Peyer's patch (tissue), 4 donors: ENCODE data around the gene FGF21.

ENCODE experiments used
- POLR2A ChIP-seq, 2 donors: fragments of 450-650 bp; IDR thresholded peaks; one replicate each; pipeline ENCODE4 v1.5.1; 2017; ENCODE audit warnings: antibody characterized with exemption in 2 of 2, mild to moderate bottlenecking in 2 of 2, moderate library complexity in 2 of 2
- TF ChIP-seq, protein P1 (sequence below), 6 experiments: fragments of 450-650 bp in 4 of 6; fragments of 200-600 bp in 2 of 6; sonication (generic) in 1 of 6; IDR thresholded peaks; one replicate each; pipeline ENCODE4 v1.5.1; 2017 to 2019; ENCODE audit warnings: antibody characterized with exemption in 6 of 6, mild to moderate bottlenecking in 3 of 6, moderate library complexity in 1 of 6

DNA sequence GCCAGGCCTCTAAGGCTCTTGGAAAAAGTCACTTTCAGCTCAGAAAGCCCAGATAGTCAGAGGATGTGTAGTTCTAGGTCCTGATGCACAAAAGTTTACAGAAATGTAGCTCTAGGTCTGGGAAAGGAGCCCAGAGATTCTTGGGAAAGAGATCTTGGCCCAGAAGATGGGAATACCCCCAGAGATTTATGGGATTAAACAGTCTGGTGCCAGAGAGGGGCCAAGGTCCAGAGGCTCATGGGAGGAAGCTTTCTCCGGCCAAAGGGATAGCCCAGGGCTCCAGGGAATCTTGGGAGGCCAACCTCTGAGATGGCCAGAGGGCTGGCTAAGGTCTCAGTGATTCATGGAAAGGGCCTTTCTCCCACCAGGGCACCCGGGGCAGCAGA lies 40.4 kb downstream of the FGF21 start:
- TF ChIP-seq, protein P1, sequence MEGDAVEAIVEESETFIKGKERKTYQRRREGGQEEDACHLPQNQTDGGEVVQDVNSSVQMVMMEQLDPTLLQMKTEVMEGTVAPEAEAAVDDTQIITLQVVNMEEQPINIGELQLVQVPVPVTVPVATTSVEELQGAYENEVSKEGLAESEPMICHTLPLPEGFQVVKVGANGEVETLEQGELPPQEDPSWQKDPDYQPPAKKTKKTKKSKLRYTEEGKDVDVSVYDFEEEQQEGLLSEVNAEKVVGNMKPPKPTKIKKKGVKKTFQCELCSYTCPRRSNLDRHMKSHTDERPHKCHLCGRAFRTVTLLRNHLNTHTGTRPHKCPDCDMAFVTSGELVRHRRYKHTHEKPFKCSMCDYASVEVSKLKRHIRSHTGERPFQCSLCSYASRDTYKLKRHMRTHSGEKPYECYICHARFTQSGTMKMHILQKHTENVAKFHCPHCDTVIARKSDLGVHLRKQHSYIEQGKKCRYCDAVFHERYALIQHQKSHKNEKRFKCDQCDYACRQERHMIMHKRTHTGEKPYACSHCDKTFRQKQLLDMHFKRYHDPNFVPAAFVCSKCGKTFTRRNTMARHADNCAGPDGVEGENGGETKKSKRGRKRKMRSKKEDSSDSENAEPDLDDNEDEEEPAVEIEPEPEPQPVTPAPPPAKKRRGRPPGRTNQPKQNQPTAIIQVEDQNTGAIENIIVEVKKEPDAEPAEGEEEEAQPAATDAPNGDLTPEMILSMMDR (IDR thresholded peaks at IDR 0.05), result no peak
- no peak for TF ChIP-seq POLR2A (IDR thresholded peaks at IDR 0.05)
